GM12872 (cell line): ENCODE measurements around the gene WDPCP.

Experiments
- CTCF ChIP-seq: IDR thresholded peaks from 3 replicates; pipeline ENCODE4 v1.5.1; 2011; ENCODE audit warnings: low read depth, mild to moderate bottlenecking, low read length, moderate library complexity; ENCODE audit not compliant: insufficient read depth

Gene WDPCP

DNA sequence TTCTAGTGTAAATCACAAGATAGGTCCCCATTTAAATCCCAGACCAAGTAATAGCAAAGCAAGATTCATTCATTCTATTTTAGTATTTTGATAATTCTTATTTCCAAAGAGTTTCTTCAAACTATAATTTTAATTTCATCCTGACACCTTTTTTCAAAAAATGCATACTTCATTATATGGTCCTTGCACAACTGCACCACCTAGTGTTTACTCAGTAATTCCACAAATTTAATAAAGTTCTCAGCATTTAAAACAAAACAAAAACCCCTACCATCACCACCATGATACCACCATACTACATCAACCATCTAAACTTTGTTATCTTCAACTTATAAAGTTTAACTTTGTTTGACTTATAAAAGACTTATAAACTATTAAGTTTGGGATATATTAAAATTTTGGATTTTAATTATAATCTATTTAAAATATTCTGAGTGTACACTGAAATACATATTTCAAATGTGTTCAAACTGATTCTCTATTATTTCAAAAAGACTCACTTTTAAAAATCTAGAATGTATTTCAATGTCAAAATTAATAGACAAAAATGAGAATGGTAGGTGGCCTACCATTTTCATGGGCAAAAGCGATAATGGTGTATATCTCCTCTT is 44.2 kb downstream of the WDPCP start:
- TF ChIP-seq CTCF = peak; percentile 36; the same call in 1 of the 3 replicates

GRCh38 chr2:63539416-63540162 is 48.7 kb downstream of the WDPCP start:
- no peak for TF ChIP-seq CTCF

DNA sequence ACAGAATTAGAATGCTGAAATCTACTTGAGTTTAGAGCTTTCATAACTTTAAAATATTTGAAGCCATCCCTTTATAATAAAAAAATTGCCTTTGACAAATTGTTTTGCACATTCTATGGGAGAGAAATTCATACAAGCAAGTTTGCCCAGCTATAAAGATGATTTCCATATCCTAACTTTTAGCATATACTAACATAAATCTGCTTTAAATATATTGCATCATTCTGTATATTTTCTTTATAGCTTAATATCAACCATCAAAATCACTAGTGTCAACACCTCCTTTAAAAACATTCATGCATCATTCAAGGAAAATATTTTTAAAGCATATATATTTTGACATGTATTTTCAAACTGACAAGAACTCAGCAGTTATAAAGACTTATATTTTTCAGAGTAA is 49.9 kb downstream of the WDPCP start:
- no peak for TF ChIP-seq CTCF

GRCh38 chr2:63537306-63537705 is 51.0 kb downstream of the WDPCP start:
- TF ChIP-seq CTCF = no peak

GRCh38 chr2:63530704-63531279 is 57.5 kb downstream of the WDPCP start:
- TF ChIP-seq CTCF = no peak

DNA sequence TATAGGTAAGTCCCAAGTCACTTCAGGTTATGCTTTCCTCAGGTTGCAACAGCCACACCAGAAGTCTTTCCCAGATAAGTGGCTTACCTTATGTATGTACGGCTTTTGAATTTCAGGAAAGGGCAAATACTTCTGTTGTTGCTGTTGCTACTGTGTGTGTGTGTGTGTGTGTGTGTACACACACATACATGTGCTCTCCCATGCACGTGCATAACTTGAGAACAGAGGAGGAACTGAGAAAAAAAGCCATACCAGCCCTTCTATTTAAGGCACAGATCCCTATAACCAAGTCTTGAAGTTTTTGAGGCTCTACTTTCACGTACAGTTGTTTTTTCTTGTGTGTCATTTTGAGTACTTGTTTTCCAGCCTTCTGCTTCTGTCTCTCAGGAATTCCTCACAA is 62.4 kb downstream of the WDPCP start:
- no peak for TF ChIP-seq CTCF

GRCh38 chr2:63522950-63523349 is 65.3 kb downstream of the WDPCP start:
- TF ChIP-seq CTCF = no peak
